Epithelial cell of proximal tubule (primary cell): Measurements from ENCODE around the gene SIX2. TPM values are rescaled to one million over a fixed set of nuclear protein-coding genes. Genes with fewer than 3 reads are reported as not detected.
A peak's percentile ranks its signal among the peaks of the same experiment; 100 is the strongest.

Experiments used
- DNase-seq: peaks from one replicate; pipeline ENCODE4 v3.0.0-alpha.2; 2011; ENCODE audit warnings: low read depth
- H3K4me3 ChIP-seq: 2 replicates; pipeline ENCODE4 v1.5.1; 2011; ENCODE audit warnings: low read depth, mild to moderate bottlenecking, low read length
- total RNA-seq: library from RNA; depleted of rRNA; stranded (reverse); fragments of >200 nt; gene quantifications from 2 replicates; pipeline ENCODE4 v1.2.3, GENCODE V29; 2015
- TF ChIP-seq, protein P1 (sequence below): conservative IDR thresholded peaks from 2 replicates; pipeline ENCODE4 v1.5.1; 2012; ENCODE audit warnings: low read depth, mild to moderate bottlenecking, low read length

SIX2 gene
- total RNA-seq, 1 donor from 2014 or later = 0.06 TPM

- no peak overlapping the region for H3K4me3 ChIP-seq
- TF ChIP-seq, protein P1, sequence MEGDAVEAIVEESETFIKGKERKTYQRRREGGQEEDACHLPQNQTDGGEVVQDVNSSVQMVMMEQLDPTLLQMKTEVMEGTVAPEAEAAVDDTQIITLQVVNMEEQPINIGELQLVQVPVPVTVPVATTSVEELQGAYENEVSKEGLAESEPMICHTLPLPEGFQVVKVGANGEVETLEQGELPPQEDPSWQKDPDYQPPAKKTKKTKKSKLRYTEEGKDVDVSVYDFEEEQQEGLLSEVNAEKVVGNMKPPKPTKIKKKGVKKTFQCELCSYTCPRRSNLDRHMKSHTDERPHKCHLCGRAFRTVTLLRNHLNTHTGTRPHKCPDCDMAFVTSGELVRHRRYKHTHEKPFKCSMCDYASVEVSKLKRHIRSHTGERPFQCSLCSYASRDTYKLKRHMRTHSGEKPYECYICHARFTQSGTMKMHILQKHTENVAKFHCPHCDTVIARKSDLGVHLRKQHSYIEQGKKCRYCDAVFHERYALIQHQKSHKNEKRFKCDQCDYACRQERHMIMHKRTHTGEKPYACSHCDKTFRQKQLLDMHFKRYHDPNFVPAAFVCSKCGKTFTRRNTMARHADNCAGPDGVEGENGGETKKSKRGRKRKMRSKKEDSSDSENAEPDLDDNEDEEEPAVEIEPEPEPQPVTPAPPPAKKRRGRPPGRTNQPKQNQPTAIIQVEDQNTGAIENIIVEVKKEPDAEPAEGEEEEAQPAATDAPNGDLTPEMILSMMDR = no peak
- DNase-seq = no peak
These were observed 7.3 kb downstream of the SIX2 start for GRCh38 chr2:45001869-45002385.

- TF ChIP-seq, protein P1 = no peak
- peak overlapping the region; percentile 30 for H3K4me3 ChIP-seq
- DNase-seq = no peak
These were observed 8.1 kb downstream of the SIX2 start for GRCh38 chr2:45000921-45001868.

DNA sequence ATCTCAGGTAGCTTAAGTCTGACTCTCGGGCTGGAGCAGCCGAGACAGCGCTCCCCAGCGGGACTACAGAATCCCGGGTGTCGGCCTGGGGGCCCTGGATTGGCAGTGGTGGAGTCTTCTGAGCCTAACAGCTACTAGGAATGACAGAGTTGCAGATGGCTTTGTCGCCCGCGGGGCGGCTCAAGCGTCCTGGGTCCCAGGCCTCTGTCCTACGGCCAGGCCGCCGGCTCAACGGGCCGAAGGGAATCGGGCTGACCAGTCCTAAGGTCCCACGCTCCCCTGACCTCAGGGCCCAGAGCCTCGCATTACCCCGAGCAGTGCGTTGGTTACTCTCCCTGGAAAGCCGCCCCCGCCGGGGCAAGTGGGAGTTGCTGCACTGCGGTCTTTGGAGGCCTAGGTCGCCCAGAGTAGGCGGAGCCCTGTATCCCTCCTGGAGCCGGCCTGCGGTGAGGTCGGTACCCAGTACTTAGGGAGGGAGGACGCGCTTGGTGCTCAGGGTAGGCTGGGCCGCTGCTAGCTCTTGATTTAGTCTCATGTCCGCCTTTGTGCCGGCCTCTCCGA, 8.8 kb downstream of the SIX2 start:
- no peak for DNase-seq
- TF ChIP-seq, protein P1 = no peak

GRCh38 chr2:44999540-44999939, 9.7 kb downstream of the SIX2 start:
- no peak for DNase-seq
- TF ChIP-seq, protein P1 = no peak
- H3K4me3 ChIP-seq = no peak overlapping the region

More for the DNA sequence above, 8.8 kb downstream of the SIX2 start:
- H3K4me3 ChIP-seq = no peak overlapping the region

DNA sequence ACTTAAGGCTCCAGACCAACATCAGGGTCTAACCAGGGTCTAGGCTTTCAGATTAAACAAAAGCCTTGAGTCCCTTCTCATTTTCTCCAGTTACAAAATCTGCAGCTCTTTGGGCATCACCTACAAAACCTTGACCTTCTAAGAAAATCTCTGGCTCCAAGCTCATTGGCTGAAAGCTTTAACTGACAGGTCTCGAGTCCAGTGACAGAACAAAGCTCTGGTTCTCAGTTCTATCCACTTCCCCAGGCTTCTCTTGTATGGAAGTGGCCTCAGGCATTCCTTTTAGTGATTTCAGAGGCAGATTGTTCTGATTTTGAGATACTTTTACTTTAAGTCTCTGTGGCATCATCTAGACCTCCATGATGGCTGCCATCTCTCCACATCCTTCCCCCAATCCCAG, 11.3 kb downstream of the SIX2 start:
- TF ChIP-seq, protein P1 = no peak
- DNase-seq = no peak
- H3K4me3 ChIP-seq = no peak overlapping the region

GRCh38 chr2:44996356-44996755, 12.9 kb downstream of the SIX2 start:
- no peak for DNase-seq
- TF ChIP-seq, protein P1 = no peak
- H3K4me3 ChIP-seq = no peak overlapping the region
